HCT116 (cell line): ENCODE measurements around the gene SKAP1.

ENCODE experiments used
- CTCF ChIP-seq, 3 experiments: fragments of 200-600 bp in 1 of 3; sonication (generic) in 1 of 3; IDR thresholded peaks in 2 of 3; conservative IDR thresholded peaks in 1 of 3; 2 replicates each; pipeline ENCODE4 v1.5.1; 2012 to 2017; ENCODE audit warnings: low read depth in 2 of 3, low read length in 2 of 3, antibody characterized with exemption in 1 of 3, borderline replicate concordance in 1 of 3, control low read depth in 1 of 3, mild to moderate bottlenecking in 1 of 3, mixed read lengths in 1 of 3, mixed run types in 1 of 3, moderate library complexity in 1 of 3; ENCODE audit not compliant: insufficient read depth in 1 of 3
- MAX ChIP-seq: IDR thresholded peaks from 2 replicates; pipeline ENCODE4 v1.6.1; 2012
- POLR2A ChIP-seq: IDR thresholded peaks from 2 replicates; pipeline ENCODE4 v1.7.0; 2011; ENCODE audit warnings: borderline replicate concordance; ENCODE audit not compliant: insufficient read depth, insufficient read length; ENCODE audit errors: extremely low read depth
- POLR2AphosphoS5 ChIP-seq: IDR thresholded peaks from 2 replicates; pipeline ENCODE4 v1.6.1; 2011; ENCODE audit warnings: mild to moderate bottlenecking, low read depth, low read length, moderate library complexity
- RAD21 ChIP-seq: IDR thresholded peaks from 2 replicates; pipeline ENCODE4 v1.6.1; 2012; ENCODE audit warnings: low read depth, mild to moderate bottlenecking
- REST ChIP-seq: IDR thresholded peaks from 2 replicates; pipeline ENCODE4 v1.6.1; 2012; ENCODE audit warnings: low read depth
- SIN3A ChIP-seq: IDR thresholded peaks from 2 replicates; pipeline ENCODE4 v1.6.1; 2012; ENCODE audit warnings: low read depth

- TF ChIP-seq MAX (no peak), CTCF (IDR thresholded peaks at IDR 0.05 in 2 of 3, conservative IDR thresholded peaks at IDR 0.05 in 1 of 3; ENCODE audit: borderline replicate concordance in 1 of 3, insufficient read depth in 1 of 3, low read depth in 2 of 3, low read length in 2 of 3) (no peak), POLR2AphosphoS5 (no peak), POLR2A (no peak), REST (no peak), SIN3A (no peak), RAD21 (no peak)
Observed at GRCh38 chr17:48441231-48441711, 11.3 kb upstream of the SKAP1 start.
